CD4-positive, alpha-beta memory T cell (primary cell): ENCODE data around the gene CFAP77. TPM values are rescaled to one million over a fixed set of nuclear protein-coding genes. Genes with fewer than 3 reads are reported as not detected.

ENCODE experiments used
- CTCF ChIA-PET: fragments of 350-600 bp; sonication (Branson Sonifier 250); formaldehyde crosslinking; loops from one replicate; lab custom pipeline; 2021; ENCODE audit warnings: inconsistent platforms; ENCODE audit not compliant: partially characterized antibody; lab: Charles Lee
- POLR2A ChIA-PET: fragments of 350-600 bp; sonication (Branson Sonifier 250); formaldehyde crosslinking; loops from one replicate; lab custom pipeline; 2021; ENCODE audit not compliant: partially characterized antibody; lab: Charles Lee
- DNase-seq, 5 donors: peaks; one replicate each; pipeline versions ENCODE4 v3.0.0 to v3.0.0-alpha.2; 2020 to 2022; ENCODE audit warnings: mixed read lengths in 1 of 5
- H3K27ac ChIP-seq: one replicate; pipeline ENCODE4 v1.7.0; 2013; ENCODE audit warnings: low read depth, low read length
- H3K27me3 ChIP-seq: 2 replicates; pipeline ENCODE4 v1.7.0; 2013; ENCODE audit warnings: mild to moderate bottlenecking, low read length, moderate library complexity; ENCODE audit not compliant: insufficient read depth
- H3K36me3 ChIP-seq: 2 replicates; pipeline ENCODE4 v1.7.0; 2013; ENCODE audit warnings: mild to moderate bottlenecking, low read length, moderate library complexity; ENCODE audit not compliant: insufficient read depth
- H3K4me1 ChIP-seq: 2 replicates; pipeline ENCODE4 v1.7.0; 2013; ENCODE audit warnings: mild to moderate bottlenecking, low read length, moderate library complexity; ENCODE audit not compliant: insufficient read depth
- H3K4me3 ChIP-seq, 2 donors: one replicate each; pipeline ENCODE4 v1.7.0; 2013; ENCODE audit warnings: low read length in 2 of 2, mild to moderate bottlenecking in 1 of 2
- H3K9me3 ChIP-seq, 2 donors: one replicate each; pipeline ENCODE4 v1.7.0; 2013; ENCODE audit warnings: low read length in 2 of 2, control low read depth in 1 of 2; ENCODE audit not compliant: control insufficient read depth in 1 of 2
- H3K27ac Mint-ChIP-seq, 7 donors: one replicate each; pipeline ENCODE4 v1.8.0; 2020 to 2021; ENCODE audit warnings: mixed read lengths in 7 of 7, mild to moderate bottlenecking in 6 of 7, inconsistent platforms in 3 of 7, moderate library complexity in 3 of 7
- H3K27me3 Mint-ChIP-seq, 2 donors: one replicate each; pipeline ENCODE4 v1.8.0; 2020 to 2021; ENCODE audit warnings: mixed read lengths in 2 of 2
- H3K36me3 Mint-ChIP-seq, 2 donors: one replicate each; pipeline ENCODE4 v1.8.0; 2020 to 2021; ENCODE audit warnings: mixed read lengths in 2 of 2, inconsistent platforms in 1 of 2, mild to moderate bottlenecking in 1 of 2
- H3K4me1 Mint-ChIP-seq, 4 donors: one replicate each; pipeline ENCODE4 v1.8.0; 2020 to 2021; ENCODE audit warnings: mixed read lengths in 4 of 4, mild to moderate bottlenecking in 1 of 4
- H3K4me3 Mint-ChIP-seq, 8 donors: one replicate each; pipeline ENCODE4 v1.8.0; 2020 to 2021; ENCODE audit warnings: mixed read lengths in 8 of 8, mild to moderate bottlenecking in 7 of 8, moderate library complexity in 6 of 8, inconsistent platforms in 3 of 8
- H3K9me3 Mint-ChIP-seq, 8 donors: one replicate each; pipeline ENCODE4 v1.8.0; 2020 to 2021; ENCODE audit warnings: mixed read lengths in 8 of 8, mild to moderate bottlenecking in 5 of 8, inconsistent platforms in 3 of 8, moderate library complexity in 1 of 8
- intact Hi-C: fragments of 100-400 bp; cut with micrococcal nuclease; formaldehyde crosslinking; loops from one replicate; pipeline ENCODE4 v1.15.1; 2023
- polyA plus RNA-seq, 2 donors: library from polyadenylated mRNA; unstranded; fragments of 300-500 nt; fragmentation: Illumina TruSeq; gene quantifications; one replicate each; pipeline ENCODE4 v1.2.3, GENCODE V29; 2021
- total RNA-seq, 2 experiments: library from RNA; stranded (reverse); gene quantifications; one replicate each; pipeline ENCODE4 v1.2.3, GENCODE V29; 2021

The CFAP77 gene
- total and polyA plus RNA-seq, 4 experiments from 2014 or later, result not detected

DNA sequence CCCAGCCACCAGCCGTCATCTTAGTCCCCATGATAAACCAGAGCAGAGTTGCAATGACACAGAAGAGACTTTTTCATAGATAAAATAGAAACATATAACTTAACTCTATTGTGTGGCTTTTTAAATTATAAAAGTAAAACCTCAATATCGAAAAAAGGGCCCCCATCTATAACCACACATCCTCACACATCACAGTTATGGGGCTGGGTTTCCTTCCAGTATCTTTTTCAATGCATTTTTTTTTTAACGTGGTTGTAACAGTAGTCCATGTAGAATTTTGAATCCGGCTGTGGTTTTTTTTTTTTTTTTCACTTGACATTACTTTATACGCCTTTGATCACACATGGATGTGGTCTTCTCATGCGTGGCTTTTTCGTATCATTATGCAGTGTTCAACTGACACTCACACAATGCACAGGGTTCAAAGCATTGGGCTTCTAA, 77.4 kb downstream of the CFAP77 start:
- H3K4me1 ChIP-seq, result peaks cover 27% of the 10 kb centered on the region
- H3K36me3 ChIP-seq, result no peaks in the 10 kb centered on the region
- intact Hi-C loops, result no loop called here
- no peaks in the 10 kb centered on the region for H3K27me3 ChIP-seq
- ChIA-PET POLR2A (interaction anchor here (1.5 kb wide), 1 partner anchor 21 kb away, joined by 4 read pairs; no protein-coding TSS in a partner anchor), CTCF (interaction anchor here (1.1 kb wide), 1 partner anchor 23 kb away, joined by 5 read pairs; no protein-coding TSS in a partner anchor)
- Mint-ChIP-seq H3K4me3 (peak overlapping the region; percentile 64 to 88 (median 79)), H3K27ac (peak overlapping the region; percentile 53 to 97 (median 93)), H3K27me3 (peaks cover 6 to 7% of the 10 kb centered on the region in 2 donors), H3K4me1 (peaks cover 18 to 32% (median 23%) of the 10 kb centered on the region in 4 donors), H3K9me3 (peaks cover 0 to 2% (median 0%) of the 10 kb centered on the region in 8 donors), H3K36me3 (peaks cover 0 to 2% of the 10 kb centered on the region in 2 donors)
- DNase-seq, result peak; percentile 70 to 88 (median 84)
- H3K9me3 ChIP-seq, result no peaks in the 10 kb centered on the region
- H3K4me3 ChIP-seq, result peak overlapping the region in 1 of 2 donors; percentile 46
- H3K27ac ChIP-seq, result peak overlapping the region; percentile 29

- Histone ChIP-seq H3K4me1 (peaks cover 27% of the 10 kb centered on the region), H3K9me3 (no peaks in the 10 kb centered on the region), H3K36me3 (no peaks in the 10 kb centered on the region), H3K4me3 (no peak overlapping the region), H3K27ac (no peak overlapping the region), H3K27me3 (no peaks in the 10 kb centered on the region)
- Mint-ChIP-seq H3K4me1 (peaks cover 18 to 32% (median 22%) of the 10 kb centered on the region in 4 donors), H3K27ac (peak overlapping the region; percentile 81 to 97 (median 93)), H3K4me3 (peak overlapping the region; percentile 64 to 88 (median 79)), H3K36me3 (peaks cover 0 to 2% of the 10 kb centered on the region in 2 donors), H3K9me3 (peaks cover 0 to 2% (median 0%) of the 10 kb centered on the region in 8 donors), H3K27me3 (peaks cover 8 to 10% of the 10 kb centered on the region in 2 donors)
- ChIA-PET POLR2A (interaction anchor here (1.5 kb wide), 1 partner anchor 21 kb away, joined by 4 read pairs; no protein-coding TSS in a partner anchor), CTCF (interaction anchor here (0.6 to 1.2 kb wide), 3 partner anchors 17 to 22 kb away, joined by 3 to 5 read pairs (median 3); no protein-coding TSS in a partner anchor)
- intact Hi-C loops, result no loop called here
- DNase-seq, result no peak
Measured at GRCh38 chr9:132487980-132488535, 78.0 kb downstream of the CFAP77 start.

- no peak overlapping the region for H3K4me3 ChIP-seq
- POLR2A ChIA-PET, result interaction anchor here (1.5 kb wide), 1 partner anchor 20 kb away, joined by 4 read pairs; no protein-coding TSS in a partner anchor
- no peaks in the 10 kb centered on the region for H3K9me3 ChIP-seq
- CTCF ChIA-PET, result interaction anchor here (0.6 to 1.2 kb wide), 4 partner anchors 17 to 22 kb away, joined by 3 to 5 read pairs (median 4); no protein-coding TSS in a partner anchor
- intact Hi-C loops, result no loop called here
- peak overlapping the region in 2 of 7 donors; percentile 46 to 81 for H3K27ac Mint-ChIP-seq
- H3K27me3 ChIP-seq, result no peaks in the 10 kb centered on the region
- H3K4me1 Mint-ChIP-seq, result peaks cover 18 to 32% (median 22%) of the 10 kb centered on the region in 4 donors
- H3K9me3 Mint-ChIP-seq, result peaks cover 0 to 2% (median 0%) of the 10 kb centered on the region in 8 donors
- peaks cover 8 to 10% of the 10 kb centered on the region in 2 donors for H3K27me3 Mint-ChIP-seq
- no peak overlapping the region for H3K27ac ChIP-seq
- H3K36me3 Mint-ChIP-seq, result peaks cover 0 to 2% of the 10 kb centered on the region in 2 donors
- H3K4me1 ChIP-seq, result peaks cover 27% of the 10 kb centered on the region
- no peak overlapping the region for H3K4me3 Mint-ChIP-seq
- H3K36me3 ChIP-seq, result no peaks in the 10 kb centered on the region
- DNase-seq, result peak in 1 of 5 donors; percentile 40
Measured at GRCh38 chr9:132488626-132489025, 78.6 kb downstream of the CFAP77 start.

DNA sequence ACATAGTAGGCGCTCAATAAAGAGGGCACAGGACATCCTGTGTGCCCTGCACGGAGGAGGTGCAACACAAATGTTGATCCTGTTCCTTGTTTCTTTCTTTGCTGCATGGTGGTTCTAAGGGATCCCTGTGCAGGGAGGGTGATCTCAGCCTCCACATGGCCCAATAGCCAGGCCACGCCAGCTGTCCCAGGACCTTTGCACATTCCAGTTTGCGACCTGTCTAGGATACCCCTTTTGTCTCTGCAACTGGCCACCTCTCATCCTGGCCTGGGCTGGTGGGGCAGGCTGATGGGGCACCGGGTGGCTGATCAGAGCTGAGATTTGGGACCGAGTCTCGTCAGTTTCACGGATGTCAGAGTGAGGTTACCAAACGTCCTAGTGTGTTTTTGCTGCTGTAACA, 79.5 kb downstream of the CFAP77 start:
- peaks cover 0 to 2% of the 10 kb centered on the region in 2 donors for H3K36me3 Mint-ChIP-seq
- H3K27me3 ChIP-seq, result no peaks in the 10 kb centered on the region
- no peak overlapping the region for H3K27ac ChIP-seq
- H3K27ac Mint-ChIP-seq, result peak overlapping the region in 2 of 7 donors; percentile 36 to 49
- H3K27me3 Mint-ChIP-seq, result peaks cover 8 to 10% of the 10 kb centered on the region in 2 donors
- H3K4me1 Mint-ChIP-seq, result peaks cover 18 to 32% (median 22%) of the 10 kb centered on the region in 4 donors
- H3K9me3 Mint-ChIP-seq, result peaks cover 0 to 2% (median 0%) of the 10 kb centered on the region in 8 donors
- H3K9me3 ChIP-seq, result no peaks in the 10 kb centered on the region
- H3K4me3 Mint-ChIP-seq, result peak overlapping the region in 2 of 8 donors; percentile 35 to 65
- no peak for DNase-seq
- intact Hi-C loops, result no loop called here
- POLR2A ChIA-PET, result no interaction called here
- CTCF ChIA-PET, result interaction anchor here (1.2 kb wide), 2 partner anchors 18 kb away, joined by 3 to 5 read pairs; no protein-coding TSS in a partner anchor
- H3K4me3 ChIP-seq, result no peak overlapping the region
- H3K36me3 ChIP-seq, result no peaks in the 10 kb centered on the region
- peaks cover 27% of the 10 kb centered on the region for H3K4me1 ChIP-seq

DNA sequence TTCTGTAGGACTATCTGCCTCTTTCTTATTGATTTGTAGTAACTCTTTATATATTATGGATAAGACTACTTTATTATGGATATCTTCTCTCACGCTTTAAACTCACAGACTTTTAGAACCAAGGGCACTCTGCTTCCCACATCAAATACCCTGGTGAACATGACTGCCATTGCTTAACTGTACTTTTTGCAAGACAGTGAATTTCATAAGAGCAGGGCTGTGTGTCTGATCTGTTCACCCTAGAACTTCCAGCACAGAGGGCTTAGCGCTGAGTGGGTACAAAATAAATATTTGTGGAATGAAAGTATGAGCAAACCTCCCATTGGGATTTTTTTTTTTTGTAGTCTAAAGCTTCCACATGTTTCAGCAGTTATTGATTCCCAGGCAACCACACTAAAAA, 84.8 kb downstream of the CFAP77 start:
- H3K27ac ChIP-seq, result no peak overlapping the region
- no peaks in the 10 kb centered on the region for H3K36me3 ChIP-seq
- Mint-ChIP-seq H3K4me3 (no peak overlapping the region), H3K27me3 (peaks cover 5% of the 10 kb centered on the region in 2 donors), H3K27ac (no peak overlapping the region), H3K9me3 (peaks cover 0 to 1% (median 0%) of the 10 kb centered on the region in 8 donors), H3K4me1 (no peaks in the 10 kb centered on the region), H3K36me3 (no peaks in the 10 kb centered on the region)
- no peak overlapping the region for H3K4me3 ChIP-seq
- H3K9me3 ChIP-seq, result no peaks in the 10 kb centered on the region
- H3K27me3 ChIP-seq, result no peaks in the 10 kb centered on the region
- POLR2A ChIA-PET, result no interaction called here
- DNase-seq, result no peak
- intact Hi-C loops, result no loop called here
- CTCF ChIA-PET, result no interaction called here
- H3K4me1 ChIP-seq, result no peaks in the 10 kb centered on the region

DNA sequence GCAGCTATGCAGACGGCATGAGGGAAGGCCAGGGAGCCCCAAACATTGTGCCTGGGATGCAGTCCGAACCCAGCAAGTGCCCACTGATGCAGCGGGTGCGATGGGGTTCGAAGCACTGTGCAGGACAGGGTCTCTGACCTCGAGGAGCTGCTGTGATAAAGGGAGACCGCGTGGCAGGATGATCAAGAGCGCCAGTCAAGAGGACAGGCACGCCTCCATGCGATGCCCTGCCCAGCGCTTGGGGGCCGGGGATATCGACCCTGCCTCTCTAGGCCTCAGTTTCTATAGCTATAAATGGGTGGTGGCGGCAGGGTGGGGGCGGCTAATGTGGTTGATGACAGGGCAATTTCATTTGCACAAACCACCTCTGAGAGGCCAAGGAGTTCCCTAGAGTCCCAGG, 87.7 kb downstream of the CFAP77 start:
- H3K4me3 Mint-ChIP-seq, result no peak overlapping the region
- Histone ChIP-seq H3K4me3 (no peak overlapping the region), H3K4me1 (no peaks in the 10 kb centered on the region), H3K27ac (no peak overlapping the region), H3K9me3 (no peaks in the 10 kb centered on the region), H3K36me3 (no peaks in the 10 kb centered on the region), H3K27me3 (no peaks in the 10 kb centered on the region)
- H3K27me3 Mint-ChIP-seq, result peaks cover under 1% of the 10 kb centered on the region in 2 donors
- no peak for DNase-seq
- no peaks in the 10 kb centered on the region for H3K4me1 Mint-ChIP-seq
- no peaks in the 10 kb centered on the region for H3K36me3 Mint-ChIP-seq
- intact Hi-C loops, result no loop called here
- H3K27ac Mint-ChIP-seq, result no peak overlapping the region
- H3K9me3 Mint-ChIP-seq, result peaks cover 0 to 1% (median 0%) of the 10 kb centered on the region in 8 donors
- ChIA-PET POLR2A (no interaction called here), CTCF (no interaction called here)

DNA sequence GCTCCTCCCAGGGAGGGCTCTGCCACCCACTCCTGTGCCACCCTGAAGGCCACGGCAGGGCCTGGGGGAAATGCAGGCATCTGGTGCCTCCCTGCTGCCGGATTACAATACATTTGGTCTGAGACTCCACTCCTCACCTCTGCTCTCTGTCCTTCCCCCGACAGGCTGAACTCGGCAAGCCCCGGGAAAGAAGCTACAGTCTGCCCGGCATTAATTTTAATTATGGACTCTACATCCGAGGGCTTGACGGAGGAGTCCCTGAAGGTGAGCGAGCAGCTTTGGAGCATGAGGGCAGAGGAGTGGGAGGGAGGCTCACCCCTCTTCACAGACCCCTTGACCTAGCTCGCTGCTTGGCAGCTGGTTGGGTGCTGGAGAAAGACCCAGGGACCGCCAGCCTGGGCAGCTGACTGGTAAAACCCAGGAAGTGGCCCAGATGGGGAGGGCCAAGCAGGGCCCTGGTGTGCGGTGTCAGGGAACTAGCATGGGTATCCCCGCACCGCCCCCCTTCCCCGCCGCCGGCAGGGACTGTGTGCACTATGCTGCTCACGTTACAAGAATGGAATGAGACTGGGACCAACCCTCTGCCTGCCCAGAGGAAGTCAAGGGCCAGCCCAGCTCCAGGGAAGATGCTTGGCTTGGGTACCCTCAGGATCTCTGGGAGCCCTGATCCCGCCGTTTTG, 88.7 kb downstream of the CFAP77 start:
- Histone ChIP-seq H3K9me3 (no peaks in the 10 kb centered on the region), H3K36me3 (no peaks in the 10 kb centered on the region), H3K27ac (no peak overlapping the region), H3K4me1 (no peaks in the 10 kb centered on the region), H3K27me3 (no peaks in the 10 kb centered on the region), H3K4me3 (no peak overlapping the region)
- H3K27ac Mint-ChIP-seq, result no peak overlapping the region
- H3K27me3 Mint-ChIP-seq, result no peaks in the 10 kb centered on the region
- no peak overlapping the region for H3K4me3 Mint-ChIP-seq
- H3K9me3 Mint-ChIP-seq, result peaks cover 0 to 1% (median 0%) of the 10 kb centered on the region in 8 donors
- no peaks in the 10 kb centered on the region for H3K36me3 Mint-ChIP-seq
- no peak for DNase-seq
- CTCF ChIA-PET, result interaction anchor here (1.6 kb wide), 1 partner anchor 9 kb away, joined by 5 read pairs; no protein-coding TSS in a partner anchor
- H3K4me1 Mint-ChIP-seq, result no peaks in the 10 kb centered on the region
- POLR2A ChIA-PET, result no interaction called here
- intact Hi-C loops, result no loop called here
